Ramos (cell line): ENCODE measurements around the gene MAT2A.
"Not testable (repeated sequence)": the region's sequence is repeated elsewhere in the genome, so short reads cannot be mapped to it uniquely, and the experiment has no call there.

Experiments used
- in situ Hi-C: fragments of 300-500 bp; cut with MboI; formaldehyde crosslinking; loops from one replicate; pipeline ENCODE4 v1.14.3; 2022; ENCODE audit warnings: low sequenced_read_pairs; ENCODE audit not compliant: unreplicated experiment

The MAT2A gene

GRCh38 chr2:85577386-85578242, 38.6 kb downstream of the MAT2A start, which contains the start of gene VAMP8:
VAMP8 (plus strand) TSS chr2:85577586; CDS start chr2:85577647, 61 bp downstream.
- in situ Hi-C loops = no loop called here

- in situ Hi-C loops = no loop called here
These were observed 39.5 kb downstream of the MAT2A start for GRCh38 chr2:85578243-85579180.

DNA sequence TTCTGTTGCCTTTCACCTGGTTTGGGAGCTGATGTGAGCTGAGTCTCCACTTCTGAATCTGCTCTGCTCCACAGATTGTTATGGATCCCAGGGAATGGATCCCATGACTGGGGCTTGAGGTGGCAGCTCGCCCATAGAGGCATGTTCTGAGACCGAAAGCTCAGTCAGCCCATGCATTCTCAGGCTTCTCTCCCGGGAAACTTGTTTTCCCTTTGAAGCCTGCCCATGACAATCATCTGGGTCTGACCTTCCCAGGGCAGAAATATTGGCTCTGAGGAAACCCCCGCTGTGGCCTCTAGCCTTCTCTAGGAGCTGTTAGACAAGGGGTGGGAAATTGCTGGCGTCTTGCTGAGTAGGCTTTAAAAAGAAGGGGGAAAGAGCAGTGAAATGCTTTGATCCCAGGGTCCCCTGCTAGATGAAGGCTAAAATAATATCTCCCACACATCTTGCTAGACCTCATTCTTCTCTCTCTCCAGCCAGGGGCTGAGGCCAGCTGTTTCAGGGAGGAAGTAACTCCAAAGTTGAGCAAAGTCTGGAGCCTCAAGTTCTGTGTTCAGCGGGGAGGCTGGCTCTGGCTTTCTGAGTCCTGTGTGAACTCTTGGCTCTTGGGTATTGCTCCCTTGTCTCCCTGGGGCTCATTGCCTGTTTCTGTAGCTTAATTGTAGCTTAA, 40.4 kb downstream of the MAT2A start:
- in situ Hi-C loops = no loop called here

- in situ Hi-C loops = no loop called here
These were observed 41.2 kb downstream of the MAT2A start for GRCh38 chr2:85580206-85580605.

GRCh38 chr2:85582492-85582891, 43.5 kb downstream of the MAT2A start:
- in situ Hi-C loops = no loop called here

- in situ Hi-C loops = no loop called here
These were observed 44.8 kb downstream of the MAT2A start for GRCh38 chr2:85583667-85584353.

- in situ Hi-C loops = no loop called here
These were observed 45.4 kb downstream of the MAT2A start, which contains the start of gene VAMP5 for GRCh38 chr2:85584354-85584856. VAMP5 (plus strand) TSS chr2:85584431; CDS start chr2:85584491, 60 bp downstream.

DNA sequence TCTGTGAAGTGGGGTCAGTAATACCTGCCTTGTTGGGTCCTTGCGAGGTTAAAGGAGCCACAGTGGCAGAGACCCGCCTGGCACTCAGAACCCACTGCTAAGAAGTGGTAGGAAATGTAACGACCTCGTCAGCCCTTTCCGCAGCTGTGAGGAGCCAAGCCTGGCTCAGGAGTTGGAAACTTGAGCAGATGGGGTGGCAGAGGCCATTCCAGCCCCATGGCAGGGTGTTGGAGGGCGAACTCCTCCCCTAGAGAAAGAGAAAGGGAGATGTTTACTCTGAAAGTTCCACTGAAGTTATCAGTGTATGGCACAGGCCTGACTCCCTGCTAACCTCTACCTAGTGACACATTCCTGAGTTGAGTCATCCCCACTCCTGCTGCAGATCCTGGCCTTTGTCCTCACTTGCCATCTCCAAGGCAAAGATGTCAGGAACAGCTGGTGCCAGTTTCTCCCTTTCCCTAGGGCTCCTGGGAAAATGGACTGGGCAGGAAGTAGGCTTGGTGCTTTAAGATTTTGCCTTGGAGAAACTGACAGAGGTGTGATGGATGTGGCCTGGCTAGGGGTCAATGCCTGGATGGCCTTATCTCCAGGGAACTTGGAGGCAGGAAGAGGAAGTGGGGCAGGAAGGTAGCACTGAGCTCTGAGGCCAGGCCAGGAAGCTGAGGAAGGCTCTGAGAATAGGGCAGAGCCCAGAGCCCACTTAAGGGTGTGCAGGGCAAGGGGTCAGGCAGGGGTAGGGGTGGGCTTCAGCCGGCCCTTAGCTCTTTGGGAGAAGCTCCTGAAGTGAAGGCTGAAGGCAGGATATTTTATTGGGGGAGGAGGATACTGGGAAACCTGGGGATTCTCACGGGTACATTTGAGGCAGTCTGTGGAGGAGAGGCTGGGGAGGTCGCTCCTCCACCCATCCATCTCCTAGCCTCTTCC, 46.2 kb downstream of the MAT2A start:
- in situ Hi-C loops = no loop called here

DNA sequence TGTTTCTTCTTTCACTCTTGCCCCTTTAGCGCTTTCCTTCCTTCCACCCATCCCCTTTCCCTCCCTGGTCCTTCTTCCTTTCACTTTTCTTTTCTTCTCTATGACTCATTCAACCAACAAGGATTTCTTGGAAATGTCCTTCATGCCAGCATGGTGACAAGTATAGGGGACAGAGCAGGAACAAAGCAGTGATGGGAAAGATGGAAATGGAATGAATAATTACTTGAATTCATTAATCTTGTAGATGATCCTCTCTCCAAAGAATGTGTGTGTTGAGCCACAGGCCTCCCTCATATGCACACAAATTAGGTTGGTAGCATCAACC, 46.8 kb downstream of the MAT2A start:
- in situ Hi-C loops = no loop called here

DNA sequence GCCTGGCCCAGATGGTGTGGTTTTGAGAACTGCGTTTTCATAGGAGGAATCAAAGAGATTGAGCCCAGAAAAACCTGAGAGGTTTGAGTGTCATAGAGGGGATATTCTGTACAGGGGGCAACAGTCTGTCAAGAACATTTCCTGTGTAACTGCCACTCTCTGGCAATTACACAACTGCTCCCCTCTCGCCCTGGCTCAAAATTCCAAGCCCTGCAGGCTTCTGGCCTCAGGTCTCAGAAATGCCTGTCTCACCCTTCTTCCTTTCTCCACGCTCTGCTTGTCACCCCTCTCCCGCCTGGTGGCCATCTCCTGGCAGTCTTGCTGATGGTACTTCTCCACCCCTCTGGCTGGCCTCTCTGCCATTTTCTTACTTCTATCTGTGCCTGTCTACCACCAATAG, 49.3 kb downstream of the MAT2A start:
- in situ Hi-C loops = no loop called here

DNA sequence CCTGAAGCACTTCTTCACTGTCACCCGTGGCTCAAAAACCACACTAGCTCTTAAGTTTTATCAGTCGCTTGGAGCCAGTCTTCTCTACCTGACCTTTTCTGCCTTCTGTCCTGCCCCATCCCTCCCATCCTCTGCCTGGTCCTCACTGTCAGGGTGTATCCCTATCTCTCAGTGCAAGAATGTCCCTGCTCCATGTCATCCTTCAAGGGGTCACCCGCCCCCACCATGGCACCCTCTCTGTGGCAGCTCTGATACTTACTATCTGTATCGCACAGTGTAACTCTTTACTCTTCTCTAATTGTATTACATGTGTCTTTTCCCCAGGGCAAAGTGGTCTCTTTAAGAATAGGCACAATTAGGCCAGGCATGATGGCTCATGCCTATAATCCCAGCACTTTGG, 49.7 kb downstream of the MAT2A start:
- in situ Hi-C loops = no loop called here

- in situ Hi-C loops = no loop called here
These were observed 50.2 kb downstream of the MAT2A start for GRCh38 chr2:85589181-85589580.

GRCh38 chr2:85589982-85590791, 51.2 kb downstream of the MAT2A start:
- in situ Hi-C loops = no loop called here

- in situ Hi-C loops = no loop called here
These were observed 52.0 kb downstream of the MAT2A start for GRCh38 chr2:85590950-85591349.

GRCh38 chr2:85591563-85591962, 52.6 kb downstream of the MAT2A start:
- in situ Hi-C loops = no loop called here

DNA sequence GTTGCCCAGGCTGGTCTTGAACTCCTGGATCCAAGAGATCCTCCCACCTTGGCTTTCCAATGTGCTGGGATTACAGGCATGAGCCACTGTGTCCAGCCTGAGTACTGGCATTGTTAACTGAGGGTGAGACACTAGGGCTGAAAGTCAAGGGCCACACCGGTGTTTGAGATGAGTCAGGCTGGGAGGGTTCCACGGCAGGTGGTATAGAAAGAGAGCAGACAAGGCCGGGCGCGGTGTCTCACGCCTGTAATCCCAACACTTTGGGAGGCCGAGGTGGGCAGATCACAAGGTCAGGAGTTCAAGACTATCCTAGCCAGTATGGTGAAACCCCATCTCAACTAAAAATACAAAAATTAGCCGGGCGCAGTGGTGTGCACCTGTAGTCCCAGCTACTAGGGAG, 53.3 kb downstream of the MAT2A start:
- in situ Hi-C loops = not testable (repeated sequence)

GRCh38 chr2:85593023-85593422, 54.1 kb downstream of the MAT2A start:
- in situ Hi-C loops = no loop called here
